ENCODE measurements around the gene ACKR2. TPM values are rescaled to one million over a fixed set of nuclear protein-coding genes. Genes with fewer than 3 reads are reported as not detected.

Gene ACKR2
- total and polyA plus RNA-seq, 2 of the 13 experiments (the other 11 are each of a cell fraction or from before 2014, with no cell fraction given), result 1.1 to 1.9 TPM

GRCh38 chr3:42901073-42901415 is 91.8 kb downstream of the ACKR2 start (continued):
- TF ChIP-seq ZNF232 (CRISPR knock-in tag; IDR thresholded peaks at IDR 0.05; ENCODE audit: borderline replicate concordance), result no peak
- no peak for TF ChIP-seq TP53 (CRISPR knock-in tag; conservative IDR thresholded peaks at IDR 0.05)

GRCh38 chr3:42902257-42902656 is 93.0 kb downstream of the ACKR2 start:
- in situ Hi-C loops (cut with HindIII; ENCODE audit: extremely low pct_ligation_motif_present, low pct_unique_long_range_greater_than_20kb), result no loop called here
- Histone ChIP-seq H3K4me1 (ENCODE audit: insufficient read depth, low read length) (peaks cover 10% of the 10 kb centered on the region; the same call in 1 of the 2 replicates), H3K27me3 (ENCODE audit: control insufficient read depth in 1 of 2, insufficient read depth in 2 of 2, low read length in 2 of 2) (peaks cover 0 to 22% of the 10 kb centered on the region in 2 experiments; a peak in 3 of 5 replicates), H4K20me1 (ENCODE audit: insufficient read depth, low read length) (no peaks in the 10 kb centered on the region), H3K9ac (ENCODE audit: insufficient read depth, low read depth, low read length) (no peak overlapping the region), H3K36me3 (replicated peaks in 1 of 2; ENCODE audit: control insufficient read depth in 1 of 2, insufficient read depth in 2 of 2, low read length in 2 of 2) (no peaks in the 10 kb centered on the region), H3K27ac (ENCODE audit: extremely low read length, insufficient read depth, low read length) (no peak overlapping the region), H2AFZ (ENCODE audit: low read length) (no peak overlapping the region), H3K9me3 (ENCODE audit: low read length) (no peaks in the 10 kb centered on the region), H3K79me2 (ENCODE audit: insufficient read depth, low read length) (no peaks in the 10 kb centered on the region), H3K4me3 (replicated peaks in 1 of 3; ENCODE audit: insufficient read depth in 1 of 3, low read depth in 2 of 3, low read length in 3 of 3) (no peak overlapping the region), H3K4me2 (ENCODE audit: low read depth, low read length) (no peak overlapping the region)
- ChIA-PET POLR2A (no interaction called here), CTCF (ENCODE audit: low intra/inter-chr PET ratio, low total read pairs) (no interaction called here)
- no TSS peak for BruUV-seq (replicated peaks)
- 50% methylated on average over 2 of the region's 2 CpGs for WGBS (ENCODE audit: low lambda C conversion rate)
- intact Hi-C loops (cut with micrococcal nuclease; ENCODE audit: unreplicated experiment), result no loop called here
- ATAC-seq (no peak), FAIRE-seq (no peak), DNase-seq (ENCODE audit: low spot score) (no peak)
- TF ChIP-seq FIP1L1 (IDR thresholded peaks at IDR 0.05; ENCODE audit: borderline replicate concordance, insufficient read depth, low read depth, low read length), result no peak
- no peak for TF ChIP-seq ZHX2 (IDR thresholded peaks at IDR 0.05; ENCODE audit: low read depth)
- TF ChIP-seq ZHX2 (CRISPR knock-in tag; IDR thresholded peaks at IDR 0.05; ENCODE audit: borderline replicate concordance), result no peak
- TF ChIP-seq ZBTB1 (CRISPR knock-in tag; IDR thresholded peaks at IDR 0.05; ENCODE audit: borderline replicate concordance), result no peak
- no peak for TF ChIP-seq RXRB (CRISPR knock-in tag; IDR thresholded peaks at IDR 0.05; ENCODE audit: borderline replicate concordance)
- TF ChIP-seq TBX3 (IDR thresholded peaks at IDR 0.05; ENCODE audit: borderline replicate concordance), result no peak
- TF ChIP-seq SYNCRIP (IDR thresholded peaks at IDR 0.05; ENCODE audit: insufficient read depth, low read depth, low read length), result no peak
- TF ChIP-seq ZNF781 (CRISPR knock-in tag; IDR thresholded peaks at IDR 0.05; ENCODE audit: borderline replicate concordance, not compliant biosample characterization), result no peak
- TF ChIP-seq ZNF230 (CRISPR knock-in tag; IDR thresholded peaks at IDR 0.05), result no peak
